RWPE2 (cell line): ENCODE data around the gene ZNF527.
"Not testable (repeated sequence)": the region's sequence is repeated elsewhere in the genome, so short reads cannot be mapped to it uniquely, and the experiment has no call there.

ENCODE experiments used
- ATAC-seq: fragments of 200-7000 bp; cut with Tn5 transposase; 3 replicates; pipeline ENCODE4 v1.9.1; 2021; ENCODE audit warnings: low read depth
- DNase-seq: peaks from one replicate; pipeline ENCODE4 v3.0.0-alpha.2; 2020; ENCODE audit warnings: low spot score
- H3K27ac ChIP-seq: fragments of 450-650 bp; 2 replicates; pipeline ENCODE4 v1.5.1; 2017; ENCODE audit warnings: mild to moderate bottlenecking; ENCODE audit not compliant: poor library complexity, severe bottlenecking
- H3K27me3 ChIP-seq: fragments of 250-450 bp; sonication (Bioruptor Pico); 2 replicates; pipeline ENCODE4 v1.5.1; 2021; ENCODE audit warnings: mild to moderate bottlenecking, moderate library complexity; ENCODE audit not compliant: insufficient read depth, poor library complexity, severe bottlenecking
- H3K36me3 ChIP-seq: fragments of 250-450 bp; sonication (Bioruptor Pico); 2 replicates; pipeline ENCODE4 v1.5.1; 2020; ENCODE audit warnings: low read depth, mild to moderate bottlenecking, moderate library complexity
- H3K4me1 ChIP-seq: fragments of 250-450 bp; sonication (Bioruptor Pico); 2 replicates; pipeline ENCODE4 v1.5.1; 2021; ENCODE audit warnings: mild to moderate bottlenecking, moderate library complexity; ENCODE audit not compliant: insufficient read depth, poor library complexity, severe bottlenecking
- H3K4me3 ChIP-seq: fragments of 250-450 bp; sonication (Bioruptor Pico); 2 replicates; pipeline ENCODE4 v1.5.1; 2021; ENCODE audit warnings: mild to moderate bottlenecking, moderate library complexity; ENCODE audit not compliant: severe bottlenecking
- H3K9me3 ChIP-seq: fragments of 250-450 bp; sonication (Bioruptor Pico); 2 replicates; pipeline ENCODE4 v1.5.1; 2021; ENCODE audit warnings: mild to moderate bottlenecking, moderate library complexity; ENCODE audit not compliant: severe bottlenecking
- CTCF ChIP-seq: fragments of 450-650 bp; IDR thresholded peaks from one replicate; pipeline ENCODE4 v1.5.1; 2017; ENCODE audit warnings: mild to moderate bottlenecking, moderate library complexity; ENCODE audit not compliant: poor library complexity, severe bottlenecking

The ZNF527 gene

GRCh38 chr19:37355901-37356300, 15.0 kb upstream of the ZNF527 start:
- no peaks in the 10 kb centered on the region for H3K4me1 ChIP-seq
- H3K9me3 ChIP-seq: no peaks in the 10 kb centered on the region
- no peak overlapping the region for H3K4me3 ChIP-seq
- peaks cover 85% of the 10 kb centered on the region for H3K36me3 ChIP-seq
- ATAC-seq: no peak
- H3K27me3 ChIP-seq: no peaks in the 10 kb centered on the region
- DNase-seq: no peak
- no peak overlapping the region for H3K27ac ChIP-seq
- TF ChIP-seq CTCF: no peak

GRCh38 chr19:37361994-37362393, 8.9 kb upstream of the ZNF527 start:
- H3K4me3 ChIP-seq: no peak overlapping the region
- ATAC-seq (no peak), DNase-seq (no peak)
- H3K9me3 ChIP-seq: peaks cover 6% of the 10 kb centered on the region
- H3K36me3 ChIP-seq: peaks cover 60% of the 10 kb centered on the region
- TF ChIP-seq CTCF: no peak
- H3K27ac ChIP-seq: no peak overlapping the region
- no peaks in the 10 kb centered on the region for H3K4me1 ChIP-seq
- no peaks in the 10 kb centered on the region for H3K27me3 ChIP-seq

- H3K4me3 ChIP-seq: no peak overlapping the region
- ATAC-seq: no peak
- H3K9me3 ChIP-seq: peaks cover 6% of the 10 kb centered on the region
- no peaks in the 10 kb centered on the region for H3K27me3 ChIP-seq
- DNase-seq: no peak
- peaks cover 53% of the 10 kb centered on the region for H3K36me3 ChIP-seq
- H3K4me1 ChIP-seq: no peaks in the 10 kb centered on the region
- H3K27ac ChIP-seq: no peak overlapping the region
- TF ChIP-seq CTCF: no peak
Measured at GRCh38 chr19:37362733-37363132, 8.2 kb upstream of the ZNF527 start.

- not testable (repeated sequence) for H3K27me3 ChIP-seq, DNase-seq, H3K9me3 ChIP-seq, H3K4me1 ChIP-seq, H3K36me3 ChIP-seq
- Histone ChIP-seq H3K27ac (peak overlapping the region; percentile 23), H3K4me3 (peak overlapping the region; percentile 44)
- ATAC-seq: peak; percentile 3
Measured at GRCh38 chr19:37370386-37370879, 466 bp upstream of the ZNF527 start.

GRCh38 chr19:37389234-37389633, 18.3 kb downstream of the ZNF527 start:
- Histone ChIP-seq H3K36me3 (peaks cover 26% of the 10 kb centered on the region), H3K27ac (no peak overlapping the region), H3K9me3 (peaks cover 32% of the 10 kb centered on the region), H3K4me3 (no peak overlapping the region), H3K27me3 (no peaks in the 10 kb centered on the region), H3K4me1 (no peaks in the 10 kb centered on the region)
- DNase-seq: no peak
- no peak for TF ChIP-seq CTCF
- ATAC-seq: no peak

- Histone ChIP-seq H3K36me3 (peaks cover 11% of the 10 kb centered on the region; the same call in 1 of the 2 replicates), H3K9me3 (peaks cover 37% of the 10 kb centered on the region)
- not testable (repeated sequence) for H3K4me1 ChIP-seq, ATAC-seq, DNase-seq, H3K27me3 ChIP-seq, H3K4me3 ChIP-seq, H3K27ac ChIP-seq
Measured at GRCh38 chr19:37391399-37391798, 20.5 kb downstream of the ZNF527 start.
